Smooth muscle cell (in vitro differentiated cells): ENCODE results near the gene FNDC5. TPM values are rescaled to one million over a fixed set of nuclear protein-coding genes. Genes with fewer than 3 reads are reported as not detected.

Source experiments
- DNase-seq: peaks from one replicate; lab custom pipeline; 2025; ENCODE audit not compliant: unreplicated experiment; lab: John Stamatoyannopoulos, UW
- H2AFZ ChIP-seq: fragments of 200-600 bp; sonication (generic); 2 replicates; pipeline ENCODE4 v1.6.0; 2016; ENCODE audit warnings: antibody characterized with exemption, low read depth, mild to moderate bottlenecking
- H3F3A ChIP-seq: fragments of 200-600 bp; sonication (generic); 2 replicates; pipeline ENCODE4 v1.6.0; 2017; ENCODE audit warnings: antibody characterized with exemption, low read depth
- H3K27ac ChIP-seq: fragments of 200-600 bp; sonication (generic); 2 replicates; pipeline ENCODE4 v1.5.1; 2016; ENCODE audit warnings: low read depth, mild to moderate bottlenecking
- H3K27me3 ChIP-seq: fragments of 200-600 bp; sonication (generic); 2 replicates; pipeline ENCODE4 v1.6.1; 2016; ENCODE audit warnings: low read depth, mild to moderate bottlenecking
- H3K36me3 ChIP-seq: fragments of 200-600 bp; sonication (generic); 2 replicates; pipeline ENCODE4 v1.5.1; 2016; ENCODE audit warnings: low read depth
- H3K4me1 ChIP-seq: fragments of 200-600 bp; sonication (generic); 2 replicates; pipeline ENCODE4 v1.5.1; 2016; ENCODE audit warnings: low read depth
- H3K4me2 ChIP-seq: fragments of 200-600 bp; sonication (generic); 2 replicates; pipeline ENCODE4 v1.6.0; 2016; ENCODE audit warnings: mild to moderate bottlenecking
- H3K4me3 ChIP-seq: fragments of 200-600 bp; sonication (generic); 2 replicates; pipeline ENCODE4 v1.5.1; 2016; ENCODE audit warnings: mild to moderate bottlenecking
- H3K79me2 ChIP-seq: fragments of 200-600 bp; sonication (generic); 2 replicates; pipeline ENCODE4 v1.6.0; 2016; ENCODE audit warnings: low read depth, mild to moderate bottlenecking
- H3K9ac ChIP-seq: fragments of 200-600 bp; sonication (generic); 2 replicates; pipeline ENCODE4 v1.6.0; 2016; ENCODE audit warnings: low read depth
- H3K9me3 ChIP-seq: fragments of 200-600 bp; sonication (generic); replicated peaks from 2 replicates; pipeline ENCODE4 v1.5.1; 2016; ENCODE audit warnings: low read depth
- H4K20me1 ChIP-seq: fragments of 200-600 bp; sonication (generic); 2 replicates; pipeline ENCODE4 v1.6.0; 2016; ENCODE audit warnings: low read depth
- CTCF ChIP-seq: fragments of 200-600 bp; sonication (generic); IDR thresholded peaks from 2 replicates; pipeline ENCODE4 v1.5.1; 2017; ENCODE audit warnings: borderline replicate concordance, mild to moderate bottlenecking, antibody characterized with exemption; ENCODE audit not compliant: insufficient read depth, poor library complexity, severe bottlenecking
- WGBS: methylation state at CpG from one replicate; pipeline ENCODE4 v1.1.7; 2016; ENCODE audit warnings: low lambda C conversion rate; 5-methylcytosine and 5-hydroxymethylcytosine counted together
- polyA plus RNA-seq: library from polyadenylated mRNA; unstranded; fragments of >200 nt; fragmentation: Nextera tagmentation; extraction: Ambion mirVana; gene quantifications from 2 replicates; pipeline ENCODE4 v1.2.1, GENCODE V29; 2016
- total RNA-seq: library from RNA; depleted of rRNA; stranded (reverse); fragments of >200 nt; gene quantifications from 2 replicates; pipeline ENCODE4 v1.2.3, GENCODE V29; 2014

FNDC5 gene
- total and polyA plus RNA-seq, 2 experiments from 2014 or later: not detected

GRCh38 chr1:32891241-32891570, 20.5 kb upstream of the FNDC5 start:
- 100% methylated on average over 1 of the region's 1 CpG for WGBS
- peaks cover 8% of the 10 kb centered on the region for H3K27me3 ChIP-seq
- TF ChIP-seq CTCF: no peak

GRCh38 chr1:32890516-32891240, 20.0 kb upstream of the FNDC5 start:
- H4K20me1 ChIP-seq: no peaks in the 10 kb centered on the region
- H3F3A ChIP-seq: no peaks in the 10 kb centered on the region
- H3K9me3 ChIP-seq: no peaks in the 10 kb centered on the region
- WGBS: 81% methylated on average over 7 of the region's 7 CpGs
- TF ChIP-seq CTCF: no peak
- no peak overlapping the region for H3K27ac ChIP-seq
- no peak overlapping the region for H2AFZ ChIP-seq
- no peak overlapping the region for H3K9ac ChIP-seq
- no peak overlapping the region for H3K4me3 ChIP-seq
- no peaks in the 10 kb centered on the region for H3K36me3 ChIP-seq
- H3K27me3 ChIP-seq: peaks cover 14% of the 10 kb centered on the region
- no peak overlapping the region for H3K4me2 ChIP-seq
- no peaks in the 10 kb centered on the region for H3K4me1 ChIP-seq
- no peaks in the 10 kb centered on the region for H3K79me2 ChIP-seq
- DNase-seq: no peak

More at GRCh38 chr1:32891241-32891570, 20.5 kb upstream of the FNDC5 start:
- DNase-seq: no peak
- no peaks in the 10 kb centered on the region for H4K20me1 ChIP-seq
- no peak overlapping the region for H2AFZ ChIP-seq
- H3K9ac ChIP-seq: no peak overlapping the region
- no peaks in the 10 kb centered on the region for H3K36me3 ChIP-seq
- H3K4me2 ChIP-seq: no peak overlapping the region
- H3F3A ChIP-seq: no peaks in the 10 kb centered on the region
- H3K27ac ChIP-seq: no peak overlapping the region
- H3K4me1 ChIP-seq: no peaks in the 10 kb centered on the region
- no peaks in the 10 kb centered on the region for H3K79me2 ChIP-seq
- no peaks in the 10 kb centered on the region for H3K9me3 ChIP-seq
- no peak overlapping the region for H3K4me3 ChIP-seq

- Histone ChIP-seq H4K20me1 (no peaks in the 10 kb centered on the region), H3K79me2 (no peaks in the 10 kb centered on the region), H3K4me1 (no peaks in the 10 kb centered on the region), H3K4me2 (no peak overlapping the region), H3K4me3 (no peak overlapping the region), H3K27me3 (peaks cover 22% of the 10 kb centered on the region), H3K9ac (no peak overlapping the region), H2AFZ (no peak overlapping the region), H3F3A (no peaks in the 10 kb centered on the region), H3K27ac (no peak overlapping the region), H3K36me3 (no peaks in the 10 kb centered on the region), H3K9me3 (no peaks in the 10 kb centered on the region)
- no peak for TF ChIP-seq CTCF
- no peak for DNase-seq
- WGBS: 80% methylated on average over 3 of the region's 3 CpGs
Measured at GRCh38 chr1:32889731-32890278, 19.1 kb upstream of the FNDC5 start.
